ENCODE measurements around the gene TRAM2. TPM values are rescaled to one million over a fixed set of nuclear protein-coding genes. Genes with fewer than 3 reads are reported as not detected.

Gene TRAM2
- total RNA-seq, 1 experiment from 2014 or later, result 13.4 TPM

DNA sequence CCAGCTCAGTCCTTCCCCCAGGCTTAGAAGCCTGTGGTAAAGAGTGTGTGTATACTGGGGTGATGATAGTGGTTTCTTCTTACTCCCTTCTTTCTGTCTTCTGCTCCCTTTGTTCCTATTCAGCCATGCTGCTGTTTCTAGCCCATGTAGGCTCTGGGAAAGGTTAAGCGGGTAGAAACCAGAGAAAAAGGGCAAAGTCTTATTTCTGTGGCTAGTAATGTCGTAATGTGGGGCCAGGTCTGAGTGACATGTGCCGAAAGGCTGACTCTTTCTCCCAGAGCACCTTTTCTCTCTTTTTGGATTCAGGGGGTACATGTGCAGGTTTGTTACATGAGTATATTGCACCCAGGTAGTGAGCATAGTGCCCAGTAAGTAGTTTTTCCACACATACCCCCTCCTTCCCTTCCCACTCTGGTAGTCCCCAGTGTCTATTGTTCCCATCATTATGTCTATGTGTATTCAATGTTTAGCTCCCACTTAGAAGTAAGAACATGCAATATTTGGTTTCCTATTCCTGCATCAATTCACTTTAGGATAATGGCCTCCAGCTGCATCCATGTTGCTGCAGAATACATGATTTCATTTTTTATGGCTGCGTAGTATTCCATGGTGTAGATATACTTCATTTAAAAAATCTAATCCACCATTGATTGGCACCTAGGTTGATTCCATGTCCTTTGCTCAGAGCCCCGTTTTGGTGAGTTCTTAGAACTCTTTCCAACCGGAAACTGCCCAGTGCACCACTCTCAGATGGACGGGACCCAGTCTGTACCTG, 82.4 kb downstream of the TRAM2 start:
- Mint-ChIP-seq H3K27me3 (ENCODE audit: low read depth) (no peaks in the 10 kb centered on the region), H3K27ac (no peak overlapping the region), H3K4me1 (peaks cover 10% of the 10 kb centered on the region), H3K36me3 (peaks cover 11% of the 10 kb centered on the region), H3K9me3 (peaks cover 12% of the 10 kb centered on the region), H3K4me3 (no peak overlapping the region)
- DNase-seq (ENCODE audit: low spot score) (no peak), ATAC-seq (no peak)
- no peak for TF ChIP-seq NR2C2 (CRISPR knock-in tag; IDR thresholded peaks at IDR 0.05)
- no peak for TF ChIP-seq NFYB (CRISPR knock-in tag; conservative IDR thresholded peaks at IDR 0.05; ENCODE audit: low read depth)
- TF ChIP-seq, protein P1, sequence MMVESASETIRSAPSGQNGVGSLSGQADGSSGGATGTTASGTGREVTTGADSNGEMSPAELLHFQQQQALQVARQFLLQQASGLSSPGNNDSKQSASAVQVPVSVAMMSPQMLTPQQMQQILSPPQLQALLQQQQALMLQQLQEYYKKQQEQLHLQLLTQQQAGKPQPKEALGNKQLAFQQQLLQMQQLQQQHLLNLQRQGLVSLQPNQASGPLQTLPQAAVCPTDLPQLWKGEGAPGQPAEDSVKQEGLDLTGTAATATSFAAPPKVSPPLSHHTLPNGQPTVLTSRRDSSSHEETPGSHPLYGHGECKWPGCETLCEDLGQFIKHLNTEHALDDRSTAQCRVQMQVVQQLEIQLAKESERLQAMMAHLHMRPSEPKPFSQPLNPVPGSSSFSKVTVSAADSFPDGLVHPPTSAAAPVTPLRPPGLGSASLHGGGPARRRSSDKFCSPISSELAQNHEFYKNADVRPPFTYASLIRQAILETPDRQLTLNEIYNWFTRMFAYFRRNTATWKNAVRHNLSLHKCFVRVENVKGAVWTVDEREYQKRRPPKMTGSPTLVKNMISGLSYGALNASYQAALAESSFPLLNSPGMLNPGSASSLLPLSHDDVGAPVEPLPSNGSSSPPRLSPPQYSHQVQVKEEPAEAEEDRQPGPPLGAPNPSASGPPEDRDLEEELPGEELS (CRISPR knock-in tag; IDR thresholded peaks at IDR 0.05), result no peak
- TF ChIP-seq, protein P2, sequence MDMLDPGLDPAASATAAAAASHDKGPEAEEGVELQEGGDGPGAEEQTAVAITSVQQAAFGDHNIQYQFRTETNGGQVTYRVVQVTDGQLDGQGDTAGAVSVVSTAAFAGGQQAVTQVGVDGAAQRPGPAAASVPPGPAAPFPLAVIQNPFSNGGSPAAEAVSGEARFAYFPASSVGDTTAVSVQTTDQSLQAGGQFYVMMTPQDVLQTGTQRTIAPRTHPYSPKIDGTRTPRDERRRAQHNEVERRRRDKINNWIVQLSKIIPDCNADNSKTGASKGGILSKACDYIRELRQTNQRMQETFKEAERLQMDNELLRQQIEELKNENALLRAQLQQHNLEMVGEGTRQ (CRISPR knock-in tag; IDR thresholded peaks at IDR 0.05), result no peak
- TF ChIP-seq, protein P3, sequence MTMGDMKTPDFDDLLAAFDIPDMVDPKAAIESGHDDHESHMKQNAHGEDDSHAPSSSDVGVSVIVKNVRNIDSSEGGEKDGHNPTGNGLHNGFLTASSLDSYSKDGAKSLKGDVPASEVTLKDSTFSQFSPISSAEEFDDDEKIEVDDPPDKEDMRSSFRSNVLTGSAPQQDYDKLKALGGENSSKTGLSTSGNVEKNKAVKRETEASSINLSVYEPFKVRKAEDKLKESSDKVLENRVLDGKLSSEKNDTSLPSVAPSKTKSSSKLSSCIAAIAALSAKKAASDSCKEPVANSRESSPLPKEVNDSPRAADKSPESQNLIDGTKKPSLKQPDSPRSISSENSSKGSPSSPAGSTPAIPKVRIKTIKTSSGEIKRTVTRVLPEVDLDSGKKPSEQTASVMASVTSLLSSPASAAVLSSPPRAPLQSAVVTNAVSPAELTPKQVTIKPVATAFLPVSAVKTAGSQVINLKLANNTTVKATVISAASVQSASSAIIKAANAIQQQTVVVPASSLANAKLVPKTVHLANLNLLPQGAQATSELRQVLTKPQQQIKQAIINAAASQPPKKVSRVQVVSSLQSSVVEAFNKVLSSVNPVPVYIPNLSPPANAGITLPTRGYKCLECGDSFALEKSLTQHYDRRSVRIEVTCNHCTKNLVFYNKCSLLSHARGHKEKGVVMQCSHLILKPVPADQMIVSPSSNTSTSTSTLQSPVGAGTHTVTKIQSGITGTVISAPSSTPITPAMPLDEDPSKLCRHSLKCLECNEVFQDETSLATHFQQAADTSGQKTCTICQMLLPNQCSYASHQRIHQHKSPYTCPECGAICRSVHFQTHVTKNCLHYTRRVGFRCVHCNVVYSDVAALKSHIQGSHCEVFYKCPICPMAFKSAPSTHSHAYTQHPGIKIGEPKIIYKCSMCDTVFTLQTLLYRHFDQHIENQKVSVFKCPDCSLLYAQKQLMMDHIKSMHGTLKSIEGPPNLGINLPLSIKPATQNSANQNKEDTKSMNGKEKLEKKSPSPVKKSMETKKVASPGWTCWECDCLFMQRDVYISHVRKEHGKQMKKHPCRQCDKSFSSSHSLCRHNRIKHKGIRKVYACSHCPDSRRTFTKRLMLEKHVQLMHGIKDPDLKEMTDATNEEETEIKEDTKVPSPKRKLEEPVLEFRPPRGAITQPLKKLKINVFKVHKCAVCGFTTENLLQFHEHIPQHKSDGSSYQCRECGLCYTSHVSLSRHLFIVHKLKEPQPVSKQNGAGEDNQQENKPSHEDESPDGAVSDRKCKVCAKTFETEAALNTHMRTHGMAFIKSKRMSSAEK (CRISPR knock-in tag; IDR thresholded peaks at IDR 0.05; ENCODE audit: borderline replicate concordance), result no peak
- TF ChIP-seq IRF2 (CRISPR knock-in tag; IDR thresholded peaks at IDR 0.05; ENCODE audit: borderline replicate concordance, low read depth), result no peak
- no peak for TF ChIP-seq CREB1 (CRISPR knock-in tag; IDR thresholded peaks at IDR 0.05)
- no peak for TF ChIP-seq MYBL2 (CRISPR knock-in tag; IDR thresholded peaks at IDR 0.05)
- no peak for TF ChIP-seq ZNF138 (CRISPR knock-in tag; conservative IDR thresholded peaks at IDR 0.05)
- TF ChIP-seq, protein P4, sequence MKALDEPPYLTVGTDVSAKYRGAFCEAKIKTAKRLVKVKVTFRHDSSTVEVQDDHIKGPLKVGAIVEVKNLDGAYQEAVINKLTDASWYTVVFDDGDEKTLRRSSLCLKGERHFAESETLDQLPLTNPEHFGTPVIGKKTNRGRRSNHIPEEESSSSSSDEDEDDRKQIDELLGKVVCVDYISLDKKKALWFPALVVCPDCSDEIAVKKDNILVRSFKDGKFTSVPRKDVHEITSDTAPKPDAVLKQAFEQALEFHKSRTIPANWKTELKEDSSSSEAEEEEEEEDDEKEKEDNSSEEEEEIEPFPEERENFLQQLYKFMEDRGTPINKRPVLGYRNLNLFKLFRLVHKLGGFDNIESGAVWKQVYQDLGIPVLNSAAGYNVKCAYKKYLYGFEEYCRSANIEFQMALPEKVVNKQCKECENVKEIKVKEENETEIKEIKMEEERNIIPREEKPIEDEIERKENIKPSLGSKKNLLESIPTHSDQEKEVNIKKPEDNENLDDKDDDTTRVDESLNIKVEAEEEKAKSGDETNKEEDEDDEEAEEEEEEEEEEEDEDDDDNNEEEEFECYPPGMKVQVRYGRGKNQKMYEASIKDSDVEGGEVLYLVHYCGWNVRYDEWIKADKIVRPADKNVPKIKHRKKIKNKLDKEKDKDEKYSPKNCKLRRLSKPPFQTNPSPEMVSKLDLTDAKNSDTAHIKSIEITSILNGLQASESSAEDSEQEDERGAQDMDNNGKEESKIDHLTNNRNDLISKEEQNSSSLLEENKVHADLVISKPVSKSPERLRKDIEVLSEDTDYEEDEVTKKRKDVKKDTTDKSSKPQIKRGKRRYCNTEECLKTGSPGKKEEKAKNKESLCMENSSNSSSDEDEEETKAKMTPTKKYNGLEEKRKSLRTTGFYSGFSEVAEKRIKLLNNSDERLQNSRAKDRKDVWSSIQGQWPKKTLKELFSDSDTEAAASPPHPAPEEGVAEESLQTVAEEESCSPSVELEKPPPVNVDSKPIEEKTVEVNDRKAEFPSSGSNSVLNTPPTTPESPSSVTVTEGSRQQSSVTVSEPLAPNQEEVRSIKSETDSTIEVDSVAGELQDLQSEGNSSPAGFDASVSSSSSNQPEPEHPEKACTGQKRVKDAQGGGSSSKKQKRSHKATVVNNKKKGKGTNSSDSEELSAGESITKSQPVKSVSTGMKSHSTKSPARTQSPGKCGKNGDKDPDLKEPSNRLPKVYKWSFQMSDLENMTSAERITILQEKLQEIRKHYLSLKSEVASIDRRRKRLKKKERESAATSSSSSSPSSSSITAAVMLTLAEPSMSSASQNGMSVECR (CRISPR knock-in tag; IDR thresholded peaks at IDR 0.05; ENCODE audit: borderline replicate concordance), result no peak
- ChIA-PET POLR2A (interaction anchor here (0.6 kb wide), 1 partner anchor 210 kb away, joined by 5 read pairs; no protein-coding TSS in a partner anchor), CTCF (interaction anchor here (0.7 kb wide), 1 partner anchor 82 kb away, joined by 3 read pairs; the partner anchor contains the start of gene TRAM2)

DNA sequence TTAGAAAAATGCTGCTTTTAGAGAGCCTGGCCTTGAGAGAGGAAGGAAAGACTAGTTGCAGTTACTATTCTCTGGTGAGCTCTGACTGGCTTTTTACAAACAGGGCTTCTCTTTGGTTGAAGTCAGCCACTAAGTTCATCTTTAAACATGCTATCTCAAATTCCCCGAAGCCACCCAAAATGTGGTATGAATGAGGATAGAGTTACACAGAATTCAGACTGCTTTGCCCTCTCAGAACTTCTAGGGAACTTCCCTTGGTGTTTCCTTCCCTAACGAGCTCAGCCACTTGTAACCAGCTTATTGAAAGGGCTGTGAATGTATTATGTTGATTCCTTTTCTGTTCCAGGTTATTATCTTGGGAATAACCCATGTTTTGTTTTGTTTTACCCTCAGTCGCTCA, 83.2 kb downstream of the TRAM2 start:
- no peak overlapping the region for H3K4me3 Mint-ChIP-seq
- no peak for ATAC-seq
- CTCF ChIA-PET, result no interaction called here
- no peak for TF ChIP-seq NR1H2 (CRISPR knock-in tag; IDR thresholded peaks at IDR 0.05)
- TF ChIP-seq, protein P5, sequence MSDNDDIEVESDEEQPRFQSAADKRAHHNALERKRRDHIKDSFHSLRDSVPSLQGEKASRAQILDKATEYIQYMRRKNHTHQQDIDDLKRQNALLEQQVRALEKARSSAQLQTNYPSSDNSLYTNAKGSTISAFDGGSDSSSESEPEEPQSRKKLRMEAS (CRISPR knock-in tag; IDR thresholded peaks at IDR 0.05), result no peak
- TF ChIP-seq, protein P6, sequence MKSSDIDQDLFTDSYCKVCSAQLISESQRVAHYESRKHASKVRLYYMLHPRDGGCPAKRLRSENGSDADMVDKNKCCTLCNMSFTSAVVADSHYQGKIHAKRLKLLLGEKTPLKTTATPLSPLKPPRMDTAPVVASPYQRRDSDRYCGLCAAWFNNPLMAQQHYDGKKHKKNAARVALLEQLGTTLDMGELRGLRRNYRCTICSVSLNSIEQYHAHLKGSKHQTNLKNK (CRISPR knock-in tag; IDR thresholded peaks at IDR 0.05), result no peak
- TF ChIP-seq SP1 (CRISPR knock-in tag; conservative IDR thresholded peaks at IDR 0.05), result no peak
- TF ChIP-seq, protein P4 (CRISPR knock-in tag; IDR thresholded peaks at IDR 0.05; ENCODE audit: borderline replicate concordance), result no peak

More for the DNA sequence above, 83.2 kb downstream of the TRAM2 start:
- Mint-ChIP-seq H3K4me1 (peaks cover 4% of the 10 kb centered on the region), H3K36me3 (peaks cover 11% of the 10 kb centered on the region), H3K9me3 (peaks cover 12% of the 10 kb centered on the region), H3K27me3 (ENCODE audit: low read depth) (no peaks in the 10 kb centered on the region), H3K27ac (no peak overlapping the region; the same call in 1 of the 2 replicates)
- no peak for DNase-seq (ENCODE audit: low spot score)
- POLR2A ChIA-PET, result no interaction called here
